Activated gamma-delta T cell treated with anti-CD3 and anti-CD28 coated beads, Interleukin-2, amount 50 U/mL, for 16 hours (primary cell): ENCODE data around the gene RBM28.
"Not testable (repeated sequence)": the region's sequence is repeated elsewhere in the genome, so short reads cannot be mapped to it uniquely, and the experiment has no call there.

Experiments
- DNase-seq: peaks from one replicate; pipeline ENCODE4 v3.0.0-alpha.2; 2020; ENCODE audit warnings: low read depth

RBM28 gene

GRCh38 chr7:128281605-128282380, 61.9 kb downstream of the RBM28 start:
- no peak for DNase-seq

- not testable (repeated sequence) for DNase-seq
These were observed 63.3 kb downstream of the RBM28 start for GRCh38 chr7:128280451-128280850.

DNA sequence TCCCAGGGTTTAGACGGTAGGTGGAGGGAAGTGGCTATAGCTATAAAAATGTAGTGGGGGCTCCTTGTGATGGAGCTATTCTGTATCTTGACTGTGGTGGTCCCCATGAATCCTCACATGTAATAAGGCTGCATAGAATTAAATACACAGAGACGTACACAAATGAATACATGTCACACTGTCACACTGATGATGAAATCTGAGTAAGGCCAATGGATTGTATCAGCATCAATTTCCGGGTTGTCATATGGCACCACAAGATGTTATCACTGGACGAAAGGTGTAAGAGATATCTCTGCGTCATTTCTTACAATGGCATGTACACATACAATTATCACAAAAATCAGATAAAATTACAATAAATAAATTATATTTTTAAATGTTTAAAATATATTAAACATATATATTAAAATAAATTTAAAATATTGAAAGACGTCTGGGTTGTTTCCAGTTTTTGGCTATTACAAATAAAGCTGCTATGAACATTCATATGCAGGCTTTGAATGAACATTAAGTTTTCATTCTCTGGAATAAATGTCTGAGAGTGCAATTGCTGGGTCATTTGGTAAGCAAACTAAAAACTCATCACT, 64.5 kb downstream of the RBM28 start:
- no peak for DNase-seq

DNA sequence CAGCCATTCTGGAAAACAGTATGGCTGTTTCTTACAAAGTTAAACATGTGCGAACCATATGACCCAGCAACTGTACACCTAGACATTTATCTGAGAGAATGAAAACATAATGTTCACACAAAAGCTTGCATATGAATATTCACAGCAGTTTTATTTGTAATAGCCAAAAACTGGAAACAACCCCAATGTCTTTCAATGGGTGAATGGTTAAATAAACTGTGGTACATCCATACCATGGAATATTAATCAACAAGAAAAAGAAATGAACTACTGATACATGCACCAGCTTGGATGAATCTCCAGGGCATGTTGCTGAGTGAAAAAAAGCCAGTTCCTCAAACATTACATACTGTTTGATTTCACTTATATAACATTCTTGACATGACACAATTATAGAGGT, 65.3 kb downstream of the RBM28 start:
- no peak for DNase-seq

GRCh38 chr7:128275681-128276080, 68.0 kb downstream of the RBM28 start:
- no peak for DNase-seq

GRCh38 chr7:128274884-128275603, 68.7 kb downstream of the RBM28 start:
- DNase-seq = no peak

GRCh38 chr7:128274246-128274883, 69.3 kb downstream of the RBM28 start:
- no peak for DNase-seq

DNA sequence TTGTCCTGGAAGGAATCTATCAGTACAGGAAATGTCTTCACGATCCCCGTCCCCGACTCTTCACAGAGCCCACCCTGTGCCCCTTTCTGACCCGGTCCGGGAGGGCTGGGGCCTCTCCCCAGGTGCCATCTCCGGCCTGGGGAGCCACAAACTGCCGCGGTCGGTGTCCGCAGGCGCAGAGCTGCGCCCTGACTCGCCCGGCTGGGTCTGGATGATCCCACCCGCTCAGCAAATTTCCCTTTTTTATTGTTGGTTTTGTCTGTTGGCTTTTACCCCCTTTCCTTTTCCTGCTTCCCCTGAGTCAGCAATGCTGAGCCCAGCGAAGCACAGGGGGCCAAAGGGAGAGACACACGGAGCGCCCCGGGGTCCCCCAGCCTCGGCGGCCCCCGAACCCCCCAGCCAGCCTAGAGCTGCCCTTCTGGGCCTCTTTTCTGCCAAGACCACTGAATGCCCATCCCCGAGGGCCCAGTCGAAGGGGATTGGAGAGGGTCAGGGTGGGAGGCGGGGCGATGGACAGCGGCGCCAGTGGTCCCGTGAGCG, 71.7 kb downstream of the RBM28 start:
- DNase-seq = no peak

- DNase-seq = no peak
These were observed 72.2 kb downstream of the RBM28 start for GRCh38 chr7:128271471-128271941.

- no peak for DNase-seq
These were observed 72.9 kb downstream of the RBM28 start for GRCh38 chr7:128270826-128271272.

GRCh38 chr7:128268233-128268632, 75.5 kb downstream of the RBM28 start:
- no peak for DNase-seq

GRCh38 chr7:128267595-128267924, 76.1 kb downstream of the RBM28 start:
- no peak for DNase-seq

DNA sequence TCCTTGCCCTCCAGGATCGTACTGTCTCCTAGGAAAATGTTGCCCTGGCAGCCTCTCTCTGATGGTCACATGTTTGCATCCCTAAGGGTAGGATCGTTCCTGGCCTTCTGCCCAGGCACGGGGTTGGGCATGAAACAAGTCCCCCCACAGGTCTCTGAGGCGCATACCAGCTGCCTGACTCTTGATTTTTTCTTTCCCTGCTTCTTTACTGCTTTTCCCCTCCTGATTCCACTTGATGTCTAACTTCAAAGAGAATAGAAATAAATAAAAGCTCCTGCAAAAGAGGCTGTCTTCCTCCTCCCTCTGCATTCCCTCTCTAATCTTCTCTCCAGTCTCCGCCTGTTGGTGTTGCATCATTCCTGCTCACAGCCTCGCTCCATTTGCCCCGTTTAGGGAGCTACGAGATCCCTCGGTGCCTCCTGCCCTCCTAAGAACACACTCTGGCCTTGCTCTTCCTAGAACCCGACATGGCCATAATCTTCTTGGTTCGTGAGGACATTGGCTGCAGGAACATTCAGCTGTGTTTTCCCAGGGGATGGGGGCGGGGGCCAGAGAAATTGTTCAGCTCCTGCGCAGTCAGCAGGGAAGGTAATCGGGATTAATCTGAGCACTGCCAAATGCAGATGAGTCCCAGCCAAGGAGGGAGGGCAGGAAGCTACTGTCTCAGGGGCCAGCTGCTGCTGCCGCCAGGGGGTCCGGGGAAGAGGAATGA, 76.7 kb downstream of the RBM28 start:
- DNase-seq = no peak

- DNase-seq = no peak
These were observed 77.2 kb downstream of the RBM28 start for GRCh38 chr7:128266529-128266882.

DNA sequence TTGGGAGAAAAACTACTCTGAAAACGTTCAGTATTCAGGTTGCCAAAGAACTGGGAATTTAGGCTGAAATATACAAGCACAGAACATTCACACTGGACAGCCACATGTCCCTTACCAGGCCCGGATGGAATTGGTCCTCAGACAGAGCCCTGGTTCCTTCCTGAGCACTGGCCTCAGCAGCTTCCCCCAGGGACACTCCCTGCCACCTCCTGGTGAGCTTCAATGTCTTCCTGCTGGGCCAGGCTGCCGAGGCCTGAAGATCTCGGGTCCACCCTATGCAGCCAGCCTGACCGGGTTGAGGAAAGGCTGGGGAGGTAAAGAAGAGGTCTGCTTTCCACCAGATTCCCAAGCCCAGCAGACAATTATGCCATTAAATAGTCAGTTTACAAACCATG, 77.8 kb downstream of the RBM28 start:
- DNase-seq = no peak

GRCh38 chr7:128265156-128265905, 78.4 kb downstream of the RBM28 start:
- no peak for DNase-seq

DNA sequence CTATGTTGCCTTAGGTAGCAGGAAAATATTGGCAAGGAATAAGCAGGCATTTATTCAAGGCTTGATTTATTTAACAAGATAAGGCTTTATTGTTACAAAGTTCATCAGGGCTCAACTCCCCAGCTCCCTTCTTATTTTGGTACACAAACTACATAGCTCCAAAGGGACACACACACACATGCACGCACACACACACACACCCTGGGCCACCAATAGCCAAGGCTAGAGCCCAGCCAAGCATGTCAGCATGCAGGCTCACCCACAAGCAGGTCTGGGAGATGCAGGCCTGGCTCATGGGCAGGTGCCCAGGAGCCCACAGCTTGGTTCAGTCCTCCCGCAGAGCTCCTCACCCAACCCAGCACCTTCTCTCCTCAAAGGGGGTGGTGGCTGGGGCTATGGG, 79.2 kb downstream of the RBM28 start:
- no peak for DNase-seq

- no peak for DNase-seq
These were observed 80.3 kb downstream of the RBM28 start for GRCh38 chr7:128263420-128263819.

- DNase-seq = no peak
These were observed 81.3 kb downstream of the RBM28 start for GRCh38 chr7:128262273-128263028.

DNA sequence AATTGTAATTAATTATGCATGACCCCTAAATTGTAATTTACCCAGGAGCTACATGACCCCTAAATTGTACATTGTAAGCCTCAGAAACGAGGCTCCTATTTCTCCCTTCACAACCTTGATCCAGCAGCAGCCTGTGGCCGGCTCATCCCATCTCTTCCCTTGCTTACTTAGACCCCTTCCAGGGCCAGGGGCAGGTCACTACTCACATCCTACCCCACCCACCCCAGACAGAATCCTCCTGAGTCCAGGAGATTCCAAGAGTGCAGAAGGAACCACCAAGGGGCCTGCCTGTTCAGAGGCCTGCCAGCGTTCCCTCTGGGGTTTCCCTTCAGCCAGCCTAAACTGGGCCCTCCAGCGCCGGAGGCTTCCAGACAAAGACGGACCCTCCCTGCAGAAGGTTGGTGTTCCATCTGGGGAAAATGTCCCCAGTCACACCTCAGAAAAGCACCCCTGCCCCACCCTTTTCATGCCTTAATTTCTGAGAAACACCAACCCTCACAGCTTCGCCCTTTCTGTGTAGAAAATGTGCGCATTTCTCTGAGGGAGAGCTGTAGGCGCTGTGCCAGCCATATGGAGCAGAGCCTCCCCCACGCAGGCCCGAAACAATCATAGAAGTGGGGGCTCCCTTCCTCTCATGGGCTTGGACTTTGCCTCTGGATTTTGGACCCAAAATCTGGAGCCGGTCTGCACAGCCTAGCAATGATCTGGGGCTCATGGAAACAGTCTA, 83.5 kb downstream of the RBM28 start:
- DNase-seq = no peak
